Stimulated activated CD8-positive, alpha-beta memory T cell treated with anti-CD3 and anti-CD28 coated beads, Interleukin-12 subunit alpha, Interleukin-12 subunit beta, amount 100 ng/mL, for 1 hour (primary cell): ENCODE data around the gene GAREM1.
"Not testable (repeated sequence)": the region's sequence is repeated elsewhere in the genome, so short reads cannot be mapped to it uniquely, and the experiment has no call there.

Source experiments
- DNase-seq: peaks from one replicate; pipeline ENCODE4 v3.0.0-alpha.2; 2020; ENCODE audit warnings: low read depth

GAREM1 gene

DNA sequence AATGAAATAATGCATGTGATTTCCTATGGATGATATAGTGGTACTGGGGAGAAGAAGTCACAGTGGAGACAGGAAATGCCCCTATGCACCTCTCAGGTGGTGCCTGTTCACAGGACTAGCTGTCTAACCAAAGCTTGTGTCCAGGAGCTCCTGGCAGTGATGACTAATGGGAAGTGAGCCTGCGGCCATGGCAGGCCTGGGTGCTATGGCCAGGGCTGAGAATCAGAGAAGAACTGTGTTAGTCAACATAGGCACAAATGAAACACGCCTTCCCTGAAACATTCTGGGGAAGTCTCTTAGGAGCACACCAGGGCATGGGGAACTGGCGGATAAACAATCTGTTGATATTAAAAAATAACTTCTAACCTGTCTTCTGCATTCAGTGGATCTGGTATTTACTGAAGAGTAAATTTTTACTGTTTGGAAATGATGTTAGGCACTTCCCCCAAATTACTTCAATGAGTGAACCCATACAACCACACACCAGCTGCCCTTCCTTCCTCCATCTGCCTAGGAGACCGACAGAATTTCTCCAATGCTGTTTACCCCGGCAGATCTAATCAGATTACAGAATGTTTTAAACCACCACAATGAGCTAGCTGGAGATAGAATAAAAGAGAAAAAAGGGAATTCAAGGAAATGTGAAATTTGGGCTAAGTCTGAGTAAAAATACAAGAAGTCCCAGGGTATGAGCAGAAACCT is 213.4 kb downstream of the GAREM1 start:
- no peak for DNase-seq

GRCh38 chr18:32255570-32255969 is 215.1 kb downstream of the GAREM1 start:
- no peak for DNase-seq

GRCh38 chr18:32252141-32252860 is 218.4 kb downstream of the GAREM1 start:
- no peak for DNase-seq

DNA sequence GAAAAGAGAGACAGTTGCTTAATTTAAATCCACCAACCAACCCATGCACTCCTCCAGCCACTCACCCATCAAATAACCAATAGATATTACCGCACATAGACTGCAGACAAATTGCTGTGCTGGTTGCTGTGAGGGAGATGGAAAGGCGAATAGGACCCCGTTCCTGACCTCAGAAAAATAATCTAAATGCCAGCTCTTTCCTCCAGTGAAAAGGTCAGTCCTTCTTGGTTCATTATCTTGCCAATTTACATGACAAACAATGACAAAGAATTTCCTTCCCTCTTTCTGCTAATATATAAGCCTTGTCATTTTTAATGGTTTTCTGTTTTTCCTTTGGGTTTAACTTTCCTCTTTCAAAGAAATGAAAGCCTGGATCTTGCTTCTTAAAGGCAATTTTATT is 219.2 kb downstream of the GAREM1 start:
- DNase-seq, result no peak

DNA sequence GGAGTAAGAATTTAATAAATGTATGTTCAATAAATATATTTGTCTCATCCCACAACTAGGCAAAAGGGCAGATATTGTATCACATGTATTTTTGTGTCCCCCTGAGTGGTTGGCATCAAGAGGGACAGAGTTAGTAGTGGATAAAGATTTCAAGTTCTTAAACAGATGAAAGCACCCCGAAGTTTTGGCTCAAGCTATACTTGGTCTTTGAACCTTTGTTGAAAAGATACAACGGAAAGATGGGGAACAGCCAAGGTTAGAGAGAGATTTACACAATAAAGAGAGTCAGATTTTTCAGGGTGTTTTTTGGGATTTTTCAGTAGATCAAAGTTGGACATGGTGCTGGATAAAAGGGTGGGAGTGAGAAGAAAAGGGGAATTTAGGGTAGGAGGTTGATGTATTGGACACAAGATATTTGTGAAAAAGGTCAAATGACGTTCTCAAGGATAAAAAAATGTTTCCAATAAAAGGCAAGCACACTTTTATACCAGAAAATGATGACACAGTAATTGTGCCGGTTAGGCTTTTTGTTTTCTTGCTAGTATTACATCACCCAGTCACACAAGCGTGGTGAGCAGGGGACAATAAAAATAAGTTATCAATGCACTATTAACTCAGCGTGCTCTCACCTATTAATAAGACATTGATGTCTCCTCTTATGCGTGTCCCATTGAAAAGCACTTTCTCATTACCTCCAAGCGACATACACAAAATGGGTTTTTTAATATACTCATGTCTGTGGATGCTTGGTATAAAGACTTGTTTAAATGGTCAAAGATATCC is 221.3 kb downstream of the GAREM1 start:
- DNase-seq, result no peak

DNA sequence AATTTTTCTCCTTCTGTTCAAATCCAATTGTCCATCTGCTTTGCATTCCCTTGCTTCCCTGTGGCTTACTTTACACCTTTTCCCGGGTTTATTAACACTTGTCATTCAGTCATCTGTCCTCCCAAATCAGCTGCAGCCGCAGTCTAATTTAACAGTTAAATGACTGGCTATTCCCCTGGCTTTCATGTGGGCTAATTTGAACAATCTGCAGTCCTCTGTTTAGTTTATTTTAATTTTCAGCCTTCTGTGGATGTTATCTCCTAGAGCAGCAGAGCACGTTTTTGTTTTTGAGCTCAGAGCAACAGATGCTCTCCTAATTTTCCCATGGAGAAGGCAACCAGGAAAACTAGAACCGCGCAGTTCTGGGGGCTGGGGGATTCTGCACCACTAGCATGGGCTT is 225.8 kb downstream of the GAREM1 start:
- no peak for DNase-seq

- no peak for DNase-seq
Observed at GRCh38 chr18:32243358-32243757, 227.3 kb downstream of the GAREM1 start.

- no peak for DNase-seq
Observed at GRCh38 chr18:32242395-32242794, 228.3 kb downstream of the GAREM1 start.

GRCh38 chr18:32238635-32239268 is 231.9 kb downstream of the GAREM1 start:
- DNase-seq, result no peak

DNA sequence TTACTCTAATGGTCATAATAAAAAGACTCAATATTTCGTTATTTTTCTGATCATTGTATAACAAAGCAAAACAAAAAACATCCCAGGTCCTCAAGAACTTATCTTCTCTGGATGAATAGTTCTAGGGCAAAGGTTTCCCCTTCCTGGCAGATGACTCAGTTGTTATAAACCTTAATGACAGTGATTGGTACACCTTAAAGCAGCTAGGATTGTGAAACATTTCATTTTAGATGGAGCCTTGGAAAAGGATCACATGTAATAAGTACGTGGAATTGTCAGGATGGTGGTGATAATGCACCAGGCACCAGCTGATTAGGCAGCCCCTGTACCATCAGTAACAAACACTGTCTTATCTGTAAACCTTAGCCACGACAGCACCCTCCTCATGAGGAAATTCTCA is 233.6 kb downstream of the GAREM1 start:
- no peak for DNase-seq

DNA sequence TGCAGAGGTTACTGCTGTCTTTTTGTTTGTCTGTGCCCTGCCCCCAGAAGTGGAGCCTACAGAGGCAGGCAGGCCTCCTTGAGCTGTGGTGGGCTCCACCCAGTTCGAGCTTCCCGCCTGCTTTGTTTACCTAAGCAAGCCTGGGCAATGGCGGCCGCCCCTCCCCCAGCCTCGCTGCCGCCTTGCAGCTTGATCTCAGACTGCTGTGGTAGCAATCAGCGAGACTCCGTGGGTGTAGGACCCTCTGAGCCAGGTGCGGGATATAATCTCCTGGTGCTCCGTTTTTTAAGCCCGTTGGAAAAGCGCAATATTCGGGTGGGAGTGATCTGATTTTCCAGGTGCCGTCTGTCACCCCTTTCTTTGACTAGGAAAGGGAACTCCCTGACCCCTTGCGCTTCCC is 237.3 kb downstream of the GAREM1 start:
- DNase-seq, result not testable (repeated sequence)

DNA sequence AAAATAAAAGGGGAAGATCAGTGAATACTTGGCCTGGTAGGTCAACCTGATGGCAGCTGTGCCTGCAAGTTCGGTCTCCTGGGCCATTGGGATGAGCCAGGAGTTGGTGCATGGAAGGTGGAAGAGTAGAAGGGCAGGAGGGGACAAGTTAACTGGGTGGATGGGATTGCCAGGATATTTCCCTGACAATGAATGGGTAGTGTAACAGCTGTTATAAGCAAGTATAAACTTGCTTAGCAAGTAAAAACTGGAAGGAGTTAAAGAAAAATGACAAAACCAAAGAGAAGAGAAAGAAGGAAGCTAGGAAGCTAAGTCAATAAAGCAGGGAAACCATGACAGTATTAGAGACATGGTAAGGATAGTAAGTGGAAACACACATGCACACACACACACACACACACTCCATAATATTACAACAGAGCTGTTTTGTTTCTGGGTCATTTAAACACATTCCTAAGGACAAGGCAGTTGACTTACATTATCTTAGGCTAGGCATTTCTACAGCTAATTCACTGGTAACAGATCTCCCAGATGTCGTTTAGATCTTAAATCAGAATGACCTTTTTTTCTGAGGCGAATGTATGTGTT is 251.2 kb downstream of the GAREM1 start:
- no peak for DNase-seq

GRCh38 chr18:32216390-32216789 is 254.3 kb downstream of the GAREM1 start:
- no peak for DNase-seq

DNA sequence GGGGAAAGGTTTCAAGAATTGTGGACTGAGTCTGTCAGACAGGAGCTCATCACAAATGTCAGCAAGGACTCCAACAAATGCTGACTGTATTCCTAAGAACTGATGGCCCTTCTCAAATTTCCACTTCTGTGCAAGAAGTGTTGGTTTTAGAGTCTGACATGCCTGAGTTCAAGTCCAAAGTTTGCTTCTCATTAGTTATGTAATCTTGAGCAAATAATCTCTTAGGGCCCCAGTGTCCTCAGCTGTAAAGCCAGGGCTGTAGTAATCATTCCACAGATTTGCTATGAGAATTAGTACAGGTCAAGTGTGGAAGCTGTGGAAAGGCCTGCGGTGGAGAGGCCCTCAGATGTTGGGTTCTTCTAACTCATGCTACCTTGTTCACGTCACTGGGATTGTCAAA is 257.0 kb downstream of the GAREM1 start:
- no peak for DNase-seq
